GM19452 (cell line): Measurements from ENCODE around the gene FFAR3.

Experiments used
- ATAC-seq: cut with Tn5 transposase; IDR thresholded peaks from one replicate; pipeline ENCODE4 v1.9.1; 2021; ENCODE audit not compliant: unreplicated experiment

Gene FFAR3, protein sequence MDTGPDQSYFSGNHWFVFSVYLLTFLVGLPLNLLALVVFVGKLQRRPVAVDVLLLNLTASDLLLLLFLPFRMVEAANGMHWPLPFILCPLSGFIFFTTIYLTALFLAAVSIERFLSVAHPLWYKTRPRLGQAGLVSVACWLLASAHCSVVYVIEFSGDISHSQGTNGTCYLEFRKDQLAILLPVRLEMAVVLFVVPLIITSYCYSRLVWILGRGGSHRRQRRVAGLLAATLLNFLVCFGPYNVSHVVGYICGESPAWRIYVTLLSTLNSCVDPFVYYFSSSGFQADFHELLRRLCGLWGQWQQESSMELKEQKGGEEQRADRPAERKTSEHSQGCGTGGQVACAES

DNA sequence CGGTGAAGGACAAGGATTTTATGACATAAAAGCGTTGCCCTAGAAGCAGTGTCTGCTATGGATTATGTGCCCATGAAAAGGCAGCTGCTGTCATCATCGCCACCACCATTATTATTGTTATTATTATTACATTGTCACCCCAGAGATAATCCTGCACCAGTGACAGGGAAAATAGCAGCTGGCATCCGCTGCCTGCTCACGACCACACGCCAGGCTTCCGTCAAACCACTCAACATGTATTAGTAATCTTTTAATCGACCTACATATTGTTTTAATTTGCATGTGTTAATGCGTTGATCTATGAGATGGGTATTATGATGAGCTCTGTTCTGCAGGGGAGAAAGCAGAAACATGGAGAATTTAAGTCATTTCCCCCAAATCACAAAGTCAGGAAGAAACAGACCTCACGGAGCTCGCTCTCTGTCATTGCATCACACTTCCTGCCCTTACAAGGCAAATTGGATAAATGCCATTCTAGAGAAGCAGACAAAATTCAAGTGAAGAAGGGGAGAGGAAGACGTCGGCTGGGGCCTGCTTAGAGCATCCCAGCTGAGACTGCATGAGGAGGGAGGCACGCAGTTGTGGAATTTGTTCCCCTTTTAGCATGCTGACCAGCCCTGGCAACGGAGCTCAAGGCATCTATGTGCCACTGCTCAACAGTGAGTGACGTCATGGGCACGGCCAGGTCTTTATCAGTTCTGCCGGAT is at the start of gene FFAR3:
Gene FFAR3 (plus strand): TSS at position 594 of the 707 bp plus-strand sequence. CDS start 431 bp downstream, outside the sequence.
- no peak for ATAC-seq

DNA sequence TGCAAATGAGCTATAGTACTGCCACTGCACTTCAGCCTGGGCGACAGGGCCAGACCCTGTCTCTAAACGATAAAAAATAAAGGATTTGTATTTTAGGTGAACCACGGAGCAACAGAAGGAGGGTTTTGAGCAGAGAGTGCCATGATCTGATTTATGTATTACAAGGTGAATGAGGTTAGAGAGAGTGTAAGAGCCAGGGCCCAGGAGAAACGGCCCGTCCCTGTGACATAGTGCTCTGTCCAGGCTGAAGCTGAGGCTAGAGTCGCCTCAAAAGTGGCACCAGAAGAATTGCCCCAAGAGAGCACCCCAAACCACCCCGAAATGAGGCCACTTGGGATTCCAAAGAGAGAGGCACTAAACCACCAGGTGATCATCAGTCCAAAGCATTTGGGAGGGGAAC is 49.4 kb upstream of the FFAR3 start:
- no peak for ATAC-seq

DNA sequence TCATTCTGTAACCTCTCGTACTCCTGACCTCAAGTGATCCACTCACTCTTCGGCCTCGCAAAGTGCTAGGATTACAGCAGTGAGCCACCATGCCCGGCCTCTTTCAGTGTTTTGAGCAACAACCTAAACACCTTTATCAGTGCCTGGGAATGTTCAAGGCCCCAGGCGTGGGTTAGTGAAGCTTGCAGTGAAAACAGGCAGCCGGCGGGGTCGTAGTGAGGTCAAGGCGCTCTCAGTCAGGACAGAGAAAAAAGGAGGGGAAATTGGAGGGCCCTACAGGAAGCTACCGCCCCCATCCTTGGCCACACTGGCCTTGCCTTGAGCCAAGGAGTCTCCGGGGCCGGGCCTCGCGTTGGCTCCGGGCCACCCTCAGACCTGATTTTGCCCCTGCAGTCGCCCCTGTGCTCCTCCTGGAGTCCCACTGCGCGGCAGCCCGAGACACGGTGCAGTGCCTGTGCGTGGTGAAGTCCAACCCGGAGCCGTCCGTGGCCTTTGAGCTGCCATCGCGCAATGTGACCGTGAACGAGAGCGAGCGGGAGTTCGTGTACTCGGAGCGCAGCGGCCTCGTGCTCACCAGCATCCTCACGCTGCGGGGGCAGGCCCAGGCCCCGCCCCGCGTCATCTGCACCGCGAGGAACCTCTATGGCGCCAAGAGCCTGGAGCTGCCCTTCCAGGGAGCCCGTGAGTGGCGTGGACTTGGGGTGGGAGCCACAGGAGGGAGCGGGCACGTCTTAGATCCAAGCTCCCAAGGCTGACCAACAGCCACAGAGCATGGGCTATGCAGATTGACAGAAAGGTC is 48.6 kb upstream of the FFAR3 start:
- ATAC-seq: no peak

DNA sequence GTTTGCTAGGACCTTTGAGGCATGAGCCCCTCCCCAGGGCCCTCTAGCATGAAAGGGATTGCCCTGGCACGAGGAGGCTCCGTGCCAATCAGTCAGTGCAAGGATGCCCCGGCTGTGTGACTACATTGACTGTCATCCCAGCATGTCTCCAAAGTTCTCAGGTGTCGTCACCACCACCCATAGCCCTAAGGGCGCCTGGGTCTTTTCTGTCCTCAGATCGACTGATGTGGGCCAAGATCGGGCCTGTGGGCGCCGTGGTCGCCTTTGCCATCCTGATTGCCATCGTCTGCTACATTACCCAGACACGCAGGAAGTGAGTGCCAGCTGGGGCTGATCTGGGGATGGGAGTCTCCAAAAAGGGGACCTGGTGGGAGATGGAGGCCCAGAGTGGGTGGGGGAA is 47.9 kb upstream of the FFAR3 start:
- ATAC-seq: no peak

DNA sequence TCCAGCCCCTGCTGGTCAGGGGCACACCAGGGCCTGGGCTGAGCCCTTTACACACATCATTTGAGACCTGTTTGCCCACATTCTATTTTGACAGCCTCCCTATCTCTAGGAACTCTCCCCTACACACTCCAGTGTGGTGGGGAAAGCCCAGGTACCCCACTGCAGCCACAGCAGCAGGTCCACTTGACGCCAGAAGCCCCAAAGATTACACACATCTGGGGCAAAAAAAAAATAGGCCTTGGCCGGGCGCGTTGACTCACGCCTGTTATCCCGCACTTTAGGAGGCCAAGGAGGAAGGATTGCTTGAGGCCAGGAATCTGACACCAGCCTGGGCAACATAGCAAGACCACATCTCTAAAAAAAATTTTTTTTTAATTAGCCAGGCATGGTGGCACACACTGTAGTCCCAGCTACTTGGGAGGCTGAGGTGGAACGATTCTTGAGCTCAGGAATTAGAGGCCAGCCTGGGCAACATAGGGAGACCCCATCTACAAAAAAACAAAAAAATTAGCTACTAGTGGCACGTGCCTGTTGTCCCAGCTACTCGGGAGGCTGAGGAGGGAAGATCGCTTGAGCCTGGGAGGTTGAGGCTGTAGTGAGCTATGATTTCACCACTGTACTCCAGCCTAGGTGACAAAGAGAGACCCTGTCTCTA is 47.3 kb upstream of the FFAR3 start:
- no peak for ATAC-seq

DNA sequence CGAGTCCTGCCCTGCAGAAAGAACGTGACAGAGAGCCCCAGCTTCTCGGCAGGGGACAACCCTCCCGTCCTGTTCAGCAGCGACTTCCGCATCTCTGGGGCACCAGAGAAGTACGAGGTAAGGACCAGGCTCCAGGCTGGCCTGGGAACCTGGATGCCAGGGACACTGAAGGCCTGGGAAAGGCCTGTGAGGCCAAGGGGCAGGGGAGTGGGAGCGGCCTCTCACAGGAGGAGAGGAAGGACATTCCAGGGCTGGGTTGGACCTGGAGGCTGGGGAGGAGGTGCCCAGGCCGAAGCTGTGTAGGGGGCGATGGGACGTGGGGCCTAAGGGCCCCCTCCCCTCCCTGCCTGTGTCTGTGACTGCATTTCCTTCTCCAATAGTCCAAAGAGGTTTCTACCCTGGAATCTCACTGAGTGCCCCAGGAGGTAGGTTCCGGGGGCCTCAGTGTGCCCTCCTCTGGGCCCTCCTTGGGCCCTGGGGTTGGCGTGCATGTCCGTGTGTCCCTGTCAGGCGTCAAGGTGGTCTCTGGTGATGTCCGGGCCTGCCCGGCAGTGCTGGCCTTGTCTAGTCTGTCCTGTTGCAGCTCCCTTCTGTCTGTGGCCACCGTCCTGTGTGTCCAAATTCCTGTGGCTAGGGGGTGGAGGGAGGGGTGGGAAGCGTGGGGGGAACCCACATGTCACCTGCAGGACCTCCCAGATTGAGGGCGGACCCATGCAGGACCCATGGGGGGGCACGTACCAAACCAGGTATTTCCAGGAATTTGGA is 46.2 kb upstream of the FFAR3 start:
- no peak for ATAC-seq

DNA sequence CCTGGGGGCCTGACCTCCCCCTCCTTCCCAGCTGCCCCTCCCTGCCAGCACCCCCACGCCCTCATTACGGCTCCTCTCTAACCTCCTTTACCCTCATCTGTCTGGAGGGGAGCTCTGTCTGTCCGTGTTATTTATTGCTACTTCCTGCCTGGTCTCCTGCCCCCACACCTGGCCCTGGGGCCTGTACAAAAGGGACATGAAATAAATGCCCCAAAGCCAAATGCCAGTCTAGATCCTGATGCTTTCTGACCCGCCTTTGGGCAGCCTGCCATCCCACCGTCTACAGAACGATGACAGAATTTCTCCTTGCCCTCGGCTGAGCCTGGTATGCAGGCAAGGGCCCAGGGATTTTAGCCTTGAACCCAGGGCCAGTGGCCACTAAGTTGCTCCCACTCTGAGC is 44.7 kb upstream of the FFAR3 start:
- no peak for ATAC-seq

DNA sequence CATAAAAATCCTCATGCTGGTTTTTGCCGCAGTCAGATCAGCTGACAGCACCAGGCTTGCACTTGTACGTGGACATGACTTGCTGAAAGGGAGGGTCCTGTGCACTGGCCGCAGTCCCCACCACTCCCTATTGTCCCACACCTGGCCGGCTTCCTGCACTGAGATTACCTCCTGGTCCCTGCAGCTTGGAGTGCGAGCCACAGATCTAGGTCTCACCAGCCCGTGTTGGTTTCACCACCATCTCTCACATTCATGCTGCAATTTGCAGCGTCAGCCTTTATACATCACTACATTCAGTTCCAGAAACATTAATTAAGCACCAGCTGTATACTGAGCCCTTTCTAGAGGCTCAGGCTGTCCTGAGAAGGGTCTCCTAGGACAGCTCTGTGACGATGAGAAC is 44.2 kb upstream of the FFAR3 start:
- no peak for ATAC-seq

DNA sequence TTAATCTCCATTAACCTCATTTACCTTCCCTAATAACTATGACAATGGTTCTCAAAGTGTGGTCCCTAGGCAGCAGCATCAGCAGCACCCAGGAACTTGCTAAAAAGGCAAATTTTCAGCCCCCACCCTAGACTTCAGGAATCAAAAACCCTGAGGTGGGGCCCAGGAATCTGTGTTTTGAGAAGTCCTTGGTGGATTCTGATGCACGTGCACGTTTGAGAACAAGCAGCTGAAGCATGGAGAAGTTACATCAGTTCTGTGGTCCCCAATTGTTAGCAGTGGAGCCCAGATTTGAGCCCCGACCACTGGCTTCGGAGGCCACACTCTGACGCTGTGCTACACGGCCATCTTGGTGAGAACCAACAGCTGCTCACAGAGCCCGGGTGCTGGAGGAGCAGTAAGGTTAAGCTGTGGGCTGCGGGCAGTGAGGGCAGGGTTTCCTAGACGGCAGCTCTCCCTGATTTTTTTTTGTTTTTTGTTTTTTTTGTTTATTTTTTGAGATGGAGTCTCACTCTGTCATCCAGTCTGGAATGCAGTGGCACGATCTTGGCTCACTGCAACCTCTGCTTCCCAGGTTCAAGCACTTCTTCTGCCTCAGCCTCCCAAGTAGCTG is 43.3 kb upstream of the FFAR3 start:
- no peak for ATAC-seq

DNA sequence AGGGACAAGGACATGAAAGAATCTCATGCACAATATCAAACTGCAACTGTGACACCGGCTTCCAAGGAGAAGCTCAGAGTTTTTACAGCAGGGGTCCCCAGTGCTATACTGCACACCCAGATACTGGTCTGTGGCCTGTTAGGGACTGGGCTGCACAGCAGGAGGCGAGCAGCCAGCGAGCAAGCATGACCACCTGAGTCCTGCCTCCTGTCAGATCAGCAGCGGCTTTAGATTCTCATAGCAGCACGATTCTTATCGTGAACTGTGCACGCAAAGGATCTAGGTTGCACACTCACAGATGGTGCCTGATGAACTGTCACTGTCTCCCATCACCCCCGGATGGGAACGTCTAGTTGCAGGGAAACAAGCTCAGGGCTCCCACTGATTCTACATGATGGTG is 42.4 kb upstream of the FFAR3 start:
- no peak for ATAC-seq

DNA sequence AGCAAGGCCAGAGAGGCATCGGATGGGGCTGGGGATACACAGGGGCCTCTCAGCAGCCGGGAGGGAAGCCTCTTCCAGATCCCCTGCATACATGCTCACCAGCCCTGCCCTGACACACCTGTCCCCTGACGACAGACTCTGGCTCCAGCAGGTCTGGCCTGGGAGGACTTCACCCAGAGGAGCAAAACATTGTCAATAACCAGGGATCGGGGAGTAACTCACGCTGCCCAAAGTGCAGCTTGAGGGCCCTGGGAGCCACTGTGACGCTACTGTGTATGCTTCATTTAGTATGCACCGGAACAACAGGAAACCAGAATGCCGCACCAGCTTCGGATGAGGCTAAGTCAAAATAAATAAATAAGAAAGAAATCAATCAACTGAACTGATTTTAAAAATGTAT is 41.7 kb upstream of the FFAR3 start:
- no peak for ATAC-seq

DNA sequence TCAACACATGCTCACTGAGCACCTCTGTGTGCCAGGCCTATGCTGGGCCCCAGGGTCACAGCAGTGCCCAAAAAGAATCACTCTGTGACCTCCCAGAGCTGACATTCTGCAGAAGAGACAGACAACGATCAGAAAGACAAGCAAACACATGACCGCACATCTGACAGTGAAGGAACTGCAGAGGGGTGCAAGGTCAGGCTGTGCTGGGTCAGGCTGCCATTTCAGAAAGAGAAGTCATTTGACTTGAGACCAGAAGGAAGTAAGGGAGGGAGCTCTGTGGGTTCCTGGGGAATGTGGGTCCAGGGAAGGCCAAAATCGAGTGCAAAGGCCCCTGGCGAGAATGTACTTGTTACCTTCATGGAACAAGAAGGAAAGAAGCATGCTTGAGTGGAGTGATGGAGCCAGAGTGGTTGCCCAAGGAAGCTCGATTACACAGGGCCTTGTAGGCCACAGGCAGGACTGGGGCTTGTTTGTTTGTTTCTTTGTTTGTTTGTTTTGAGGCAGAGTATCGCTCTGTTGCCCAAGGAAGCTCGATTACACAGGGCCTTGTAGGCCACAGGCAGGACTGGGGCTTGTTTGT is 40.7 kb upstream of the FFAR3 start:
- no peak for ATAC-seq

DNA sequence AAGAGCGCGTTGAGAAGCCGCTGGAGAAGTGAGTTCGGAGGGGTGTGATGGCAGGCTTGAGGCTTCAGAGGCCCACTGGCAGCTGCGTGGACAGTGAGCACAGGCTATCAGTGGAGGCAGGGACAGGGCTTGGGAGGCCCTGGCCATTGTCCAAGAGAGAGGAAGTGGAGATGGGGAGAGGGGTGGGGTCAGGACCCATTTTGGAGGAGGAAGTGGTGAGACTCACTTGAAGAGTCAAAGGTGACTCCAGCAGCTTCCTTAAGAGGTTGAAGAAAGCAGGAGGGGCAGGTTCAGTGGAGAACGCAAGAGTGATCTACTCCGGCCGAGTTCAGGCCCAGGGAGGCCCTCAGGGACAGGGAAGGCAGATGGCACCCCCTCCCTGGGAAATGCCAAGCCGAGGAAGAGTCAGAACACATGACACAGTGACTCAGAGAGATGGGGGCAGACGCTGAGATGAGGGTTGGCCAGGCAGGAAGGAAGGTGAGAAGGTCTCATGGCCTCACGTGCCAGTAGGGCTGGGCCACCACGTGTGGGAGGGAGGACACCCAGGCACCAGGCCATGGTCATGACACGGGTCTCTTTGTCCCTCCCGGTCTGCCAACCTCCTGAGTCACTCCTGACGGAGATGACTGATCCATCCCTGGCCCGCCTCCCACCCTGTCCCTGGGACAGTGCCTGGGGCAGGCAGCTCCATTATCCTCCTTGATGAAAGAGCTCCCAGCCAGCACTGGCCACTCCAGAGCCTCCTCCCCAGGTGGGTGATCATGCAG is 39.4 kb upstream of the FFAR3 start:
- ATAC-seq: no peak

DNA sequence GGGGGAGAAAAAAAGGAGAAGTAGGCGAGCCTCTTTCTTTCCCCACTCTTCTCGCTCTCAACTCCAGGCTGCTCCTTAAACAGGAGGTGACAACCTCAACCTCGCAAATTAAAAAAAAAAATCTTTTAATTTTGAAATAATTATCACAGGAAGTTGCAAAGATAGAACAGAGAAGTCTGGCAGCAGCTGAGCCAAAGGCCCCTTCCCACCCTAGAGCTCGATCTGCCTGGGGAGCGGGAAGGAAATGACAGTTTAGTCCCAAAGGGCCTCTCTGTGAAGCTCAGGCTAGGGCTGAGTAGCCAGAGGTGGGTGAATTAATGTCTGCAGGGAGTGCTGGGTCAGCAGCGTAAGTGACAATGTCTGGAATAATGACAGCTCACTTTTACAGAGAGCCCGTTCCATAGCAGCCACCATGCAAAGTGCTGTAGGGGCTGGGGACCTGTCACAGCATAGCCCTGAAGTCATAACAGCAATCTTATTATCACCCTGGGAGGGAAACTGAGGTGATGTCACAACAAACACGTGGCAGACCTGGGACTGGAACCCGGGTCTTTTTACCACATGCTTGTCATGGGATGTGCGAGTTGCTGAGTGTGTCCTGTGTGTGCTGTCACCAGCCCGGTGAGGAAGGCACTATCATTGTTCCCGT is 38.1 kb upstream of the FFAR3 start:
- ATAC-seq: no peak

DNA sequence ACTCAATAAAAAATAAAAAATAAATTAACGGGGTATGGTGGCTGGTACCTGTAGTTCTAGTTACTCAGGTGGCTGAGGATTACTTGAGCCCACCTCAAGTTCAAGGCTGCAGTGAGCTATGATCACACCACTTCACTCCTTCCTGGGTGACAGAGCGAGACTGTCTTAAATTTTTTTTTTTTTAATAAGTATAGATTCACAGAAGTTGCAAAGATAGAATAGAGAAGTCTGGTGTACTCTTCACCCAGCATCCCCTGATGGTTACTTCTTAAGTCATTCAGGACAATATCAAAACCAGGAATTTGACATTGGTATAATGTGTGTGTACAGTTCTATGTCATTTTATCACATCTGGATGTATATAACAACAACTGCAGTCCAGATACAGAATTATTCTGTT is 37.0 kb upstream of the FFAR3 start:
- ATAC-seq: no peak

DNA sequence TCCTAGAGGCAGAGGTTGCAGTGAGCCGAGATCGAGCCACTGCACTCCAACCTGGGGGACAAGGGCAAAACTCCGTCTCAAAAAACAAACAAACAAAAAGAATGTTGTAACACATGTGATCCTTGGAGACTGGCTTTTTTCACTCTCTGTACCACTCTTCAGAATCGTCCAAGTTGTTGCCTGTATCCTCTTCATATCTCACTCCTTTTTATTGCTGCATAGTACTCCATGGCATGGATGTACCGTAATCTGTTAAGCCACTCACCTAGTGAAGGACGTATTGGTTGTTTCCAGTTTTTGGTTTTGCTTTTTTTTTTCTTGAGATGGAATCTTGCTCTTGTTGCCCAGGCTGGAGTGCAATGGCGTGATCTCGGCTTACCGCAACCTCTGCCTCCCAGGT is 36.2 kb upstream of the FFAR3 start:
- no peak for ATAC-seq

DNA sequence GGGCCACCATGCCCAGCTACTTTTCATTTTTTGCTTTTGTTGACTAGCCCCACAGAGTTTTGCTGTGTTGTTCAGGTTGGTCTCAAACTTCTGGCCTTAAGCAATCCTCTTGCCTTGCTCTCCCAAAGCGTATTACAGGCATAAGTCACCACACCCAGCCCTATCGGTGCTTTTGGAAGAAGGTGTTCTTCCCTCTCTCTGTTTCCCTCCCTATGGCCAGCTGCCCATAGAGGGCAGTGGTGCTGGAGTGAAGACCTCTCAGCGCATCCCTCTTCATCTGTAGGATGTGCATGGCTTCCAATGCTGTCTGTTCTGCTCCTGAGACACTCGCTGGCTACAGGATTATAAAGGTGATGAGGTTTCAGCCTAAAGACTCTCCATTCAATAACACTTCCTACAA is 30.6 kb upstream of the FFAR3 start:
- no peak for ATAC-seq

DNA sequence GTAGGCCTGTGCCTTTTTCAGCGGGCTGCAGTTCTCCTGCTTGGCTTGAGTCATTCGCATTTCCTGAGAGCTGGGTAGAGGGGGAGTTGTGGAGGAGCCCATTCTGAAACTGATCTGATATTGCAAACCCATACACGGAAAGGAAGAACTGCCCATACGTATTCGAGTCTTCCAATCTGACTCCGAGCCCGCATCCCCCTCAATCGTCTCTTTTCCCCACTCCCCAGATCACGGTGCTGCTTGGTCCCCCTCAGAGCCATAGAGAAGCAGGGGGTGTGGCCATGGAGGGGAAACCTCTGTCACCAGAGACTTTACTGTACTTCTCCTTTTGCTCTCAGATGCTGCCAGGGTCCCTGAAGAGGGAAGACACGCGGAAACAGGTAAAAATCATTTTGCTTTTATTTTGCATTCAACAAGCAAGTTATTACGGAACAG is 29.4 kb upstream of the FFAR3 start, which contains the start of gene CD22:
Gene CD22 (plus strand): TSS at position 337 of the 435 bp plus-strand sequence. CDS start 2,854 bp downstream, outside the sequence.
- no peak for ATAC-seq
